C4-2B (cell line): ENCODE measurements around the gene TNFAIP2.

Experiments used
- CTCF ChIP-seq: fragments of 450-650 bp; conservative IDR thresholded peaks from 2 replicates; pipeline ENCODE4 v1.5.1; 2017; ENCODE audit warnings: mild to moderate bottlenecking
- ZFX ChIP-seq: fragments of 450-650 bp; IDR thresholded peaks from 2 replicates; pipeline ENCODE4 v1.6.1; 2017

GRCh38 chr14:103169954-103170353, 46.7 kb downstream of the TNFAIP2 start:
- TF ChIP-seq CTCF, result no peak
- no peak for TF ChIP-seq ZFX
